IPS-18a (cell line): ENCODE data around the gene SH3BP1.

Experiments
- H3K27ac ChIP-seq: one replicate; pipeline ENCODE4 v1.5.1; 2013; ENCODE audit warnings: low read length
- H3K27me3 ChIP-seq: one replicate; pipeline ENCODE4 v1.6.1; 2013; ENCODE audit warnings: mild to moderate bottlenecking, low read length; ENCODE audit not compliant: control insufficient read depth, insufficient read depth
- H3K36me3 ChIP-seq: one replicate; pipeline ENCODE4 v1.6.1; 2013; ENCODE audit warnings: low read depth, low read length; ENCODE audit not compliant: control insufficient read depth
- H3K4me1 ChIP-seq: one replicate; pipeline ENCODE4 v1.6.1; 2013; ENCODE audit warnings: low read depth, low read length; ENCODE audit not compliant: control insufficient read depth
- H3K4me3 ChIP-seq: one replicate; pipeline ENCODE4 v1.5.1; 2013; ENCODE audit warnings: low read length
- H3K9ac ChIP-seq: one replicate; pipeline ENCODE4 v1.6.1; 2013; ENCODE audit warnings: mild to moderate bottlenecking, low read length, moderate library complexity
- H3K9me3 ChIP-seq: one replicate; pipeline ENCODE4 v1.6.1; 2013; ENCODE audit warnings: low read depth, low read length; ENCODE audit not compliant: control insufficient read depth

SH3BP1 gene

GRCh38 chr22:37618674-37619073, 20.8 kb upstream of the SH3BP1 start:
- H3K4me3 ChIP-seq: no peak overlapping the region
- H3K4me1 ChIP-seq: peaks cover under 1% of the 10 kb centered on the region
- H3K36me3 ChIP-seq: peaks cover 42% of the 10 kb centered on the region
- no peaks in the 10 kb centered on the region for H3K9me3 ChIP-seq
- no peak overlapping the region for H3K9ac ChIP-seq
- H3K27ac ChIP-seq: no peak overlapping the region
- H3K27me3 ChIP-seq: no peaks in the 10 kb centered on the region

- Histone ChIP-seq H3K36me3 (peaks cover 33% of the 10 kb centered on the region), H3K9me3 (no peaks in the 10 kb centered on the region), H3K27me3 (no peaks in the 10 kb centered on the region), H3K9ac (no peak overlapping the region), H3K4me1 (peaks cover 4% of the 10 kb centered on the region), H3K4me3 (no peak overlapping the region), H3K27ac (no peak overlapping the region)
Measured at GRCh38 chr22:37619991-37620390, 19.5 kb upstream of the SH3BP1 start.

- Histone ChIP-seq H3K9me3 (no peaks in the 10 kb centered on the region), H3K4me1 (peaks cover 4% of the 10 kb centered on the region), H3K27me3 (no peaks in the 10 kb centered on the region), H3K9ac (no peak overlapping the region), H3K36me3 (peaks cover 33% of the 10 kb centered on the region), H3K4me3 (no peak overlapping the region), H3K27ac (no peak overlapping the region)
Measured at GRCh38 chr22:37621352-37621860, 18.1 kb upstream of the SH3BP1 start.

- no peak overlapping the region for H3K27ac ChIP-seq
- H3K36me3 ChIP-seq: peaks cover 21% of the 10 kb centered on the region
- no peak overlapping the region for H3K4me3 ChIP-seq
- no peaks in the 10 kb centered on the region for H3K9me3 ChIP-seq
- H3K4me1 ChIP-seq: peaks cover 4% of the 10 kb centered on the region
- no peaks in the 10 kb centered on the region for H3K27me3 ChIP-seq
- no peak overlapping the region for H3K9ac ChIP-seq
Measured at GRCh38 chr22:37623075-37624016, 16.1 kb upstream of the SH3BP1 start.

GRCh38 chr22:37624017-37624365, 15.5 kb upstream of the SH3BP1 start:
- H3K9ac ChIP-seq: no peak overlapping the region
- peaks cover 4% of the 10 kb centered on the region for H3K4me1 ChIP-seq
- no peak overlapping the region for H3K27ac ChIP-seq

GRCh38 chr22:37624876-37625275, 14.6 kb upstream of the SH3BP1 start:
- H3K27me3 ChIP-seq: no peaks in the 10 kb centered on the region
- H3K4me3 ChIP-seq: no peak overlapping the region
- H3K27ac ChIP-seq: no peak overlapping the region
- no peaks in the 10 kb centered on the region for H3K9me3 ChIP-seq
- H3K9ac ChIP-seq: no peak overlapping the region
- peaks cover 4% of the 10 kb centered on the region for H3K4me1 ChIP-seq
- peaks cover 16% of the 10 kb centered on the region for H3K36me3 ChIP-seq

More at GRCh38 chr22:37624017-37624365, 15.5 kb upstream of the SH3BP1 start:
- peaks cover 16% of the 10 kb centered on the region for H3K36me3 ChIP-seq
- H3K9me3 ChIP-seq: no peaks in the 10 kb centered on the region
- H3K4me3 ChIP-seq: no peak overlapping the region
- no peaks in the 10 kb centered on the region for H3K27me3 ChIP-seq

- Histone ChIP-seq H3K9ac (no peak overlapping the region), H3K36me3 (peaks cover 9% of the 10 kb centered on the region), H3K4me3 (no peak overlapping the region), H3K27ac (no peak overlapping the region), H3K27me3 (no peaks in the 10 kb centered on the region), H3K4me1 (peaks cover 4% of the 10 kb centered on the region), H3K9me3 (no peaks in the 10 kb centered on the region)
Measured at GRCh38 chr22:37625737-37626136, 13.7 kb upstream of the SH3BP1 start.

- Histone ChIP-seq H3K27me3 (no peaks in the 10 kb centered on the region), H3K9me3 (no peaks in the 10 kb centered on the region), H3K36me3 (peaks cover 5% of the 10 kb centered on the region), H3K4me1 (peaks cover 4% of the 10 kb centered on the region), H3K9ac (no peak overlapping the region), H3K4me3 (no peak overlapping the region), H3K27ac (no peak overlapping the region)
Measured at GRCh38 chr22:37626144-37626543, 13.3 kb upstream of the SH3BP1 start.

- peaks cover under 1% of the 10 kb centered on the region for H3K36me3 ChIP-seq
- H3K27ac ChIP-seq: no peak overlapping the region
- no peak overlapping the region for H3K9ac ChIP-seq
- no peak overlapping the region for H3K4me3 ChIP-seq
- no peaks in the 10 kb centered on the region for H3K9me3 ChIP-seq
- no peaks in the 10 kb centered on the region for H3K27me3 ChIP-seq
- peaks cover 4% of the 10 kb centered on the region for H3K4me1 ChIP-seq
Measured at GRCh38 chr22:37626556-37627075, 12.9 kb upstream of the SH3BP1 start.

- no peak overlapping the region for H3K9ac ChIP-seq
- H3K36me3 ChIP-seq: no peaks in the 10 kb centered on the region
- no peaks in the 10 kb centered on the region for H3K9me3 ChIP-seq
- H3K4me3 ChIP-seq: no peak overlapping the region
- no peak overlapping the region for H3K27ac ChIP-seq
- peaks cover 4% of the 10 kb centered on the region for H3K4me1 ChIP-seq
- no peaks in the 10 kb centered on the region for H3K27me3 ChIP-seq
Measured at GRCh38 chr22:37627121-37627520, 12.3 kb upstream of the SH3BP1 start.

- Histone ChIP-seq H3K27me3 (no peaks in the 10 kb centered on the region), H3K27ac (no peak overlapping the region), H3K36me3 (no peaks in the 10 kb centered on the region), H3K9me3 (no peaks in the 10 kb centered on the region), H3K4me1 (peaks cover 4% of the 10 kb centered on the region), H3K4me3 (no peak overlapping the region), H3K9ac (no peak overlapping the region)
Measured at GRCh38 chr22:37627545-37627944, 11.9 kb upstream of the SH3BP1 start.
